HG02973 (cell line): Measurements from ENCODE around the gene PSMB7.

ENCODE experiments used
- ATAC-seq: cut with Tn5 transposase; IDR thresholded peaks from one replicate; pipeline ENCODE4 v1.9.1; 2021; ENCODE audit warnings: moderate library complexity; ENCODE audit not compliant: unreplicated experiment

Gene PSMB7

DNA sequence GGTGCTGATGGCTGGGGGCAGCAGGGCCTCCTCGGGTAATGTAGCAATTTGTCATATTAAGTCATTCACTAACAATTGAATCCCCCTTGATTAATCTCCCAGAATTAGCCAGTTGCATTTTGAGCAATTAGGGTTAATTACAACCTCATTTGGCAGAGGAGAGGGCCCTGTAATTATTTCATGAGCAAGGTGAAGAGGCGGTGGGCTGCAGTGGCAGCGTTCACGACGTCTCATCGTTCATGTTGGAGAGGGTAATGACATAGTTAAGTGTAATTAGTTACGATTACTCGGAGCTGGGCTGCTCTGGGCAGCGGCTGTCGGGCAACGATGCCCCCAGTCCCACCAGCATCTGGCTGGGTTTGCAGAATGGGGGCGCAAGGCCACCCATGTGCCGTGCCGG lies 111.5 kb downstream of the PSMB7 start:
- no peak for ATAC-seq
